ENCODE results near the gene PAX3.

PAX3 gene

GRCh38 chr2:222208010-222208690 lies 90.6 kb downstream of the PAX3 start:
- Mint-ChIP-seq H3K4me3 (no peak overlapping the region), H3K4me1 (ENCODE audit: low read depth) (no peaks in the 10 kb centered on the region), H3K36me3 (ENCODE audit: low read depth) (no peaks in the 10 kb centered on the region), H3K27me3 (ENCODE audit: low read depth) (no peaks in the 10 kb centered on the region), H3K9me3 (no peaks in the 10 kb centered on the region), H3K27ac (no peak overlapping the region)

- H3K27me3 Mint-ChIP-seq (ENCODE audit: low read depth), result no peaks in the 10 kb centered on the region
Observed at GRCh38 chr2:222205136-222205535, 93.7 kb downstream of the PAX3 start.

GRCh38 chr2:222203041-222203440 lies 95.8 kb downstream of the PAX3 start:
- Mint-ChIP-seq H3K4me1 (ENCODE audit: low read depth) (no peaks in the 10 kb centered on the region), H3K27me3 (ENCODE audit: low read depth) (no peaks in the 10 kb centered on the region), H3K9me3 (no peaks in the 10 kb centered on the region), H3K4me3 (no peak overlapping the region), H3K36me3 (ENCODE audit: low read depth) (no peaks in the 10 kb centered on the region), H3K27ac (no peak overlapping the region)

More at GRCh38 chr2:222205136-222205535, 93.7 kb downstream of the PAX3 start:
- no peaks in the 10 kb centered on the region for H3K9me3 Mint-ChIP-seq
- no peaks in the 10 kb centered on the region for H3K4me1 Mint-ChIP-seq (ENCODE audit: low read depth)
- H3K36me3 Mint-ChIP-seq (ENCODE audit: low read depth), result no peaks in the 10 kb centered on the region
- H3K27ac Mint-ChIP-seq, result no peak overlapping the region
- H3K4me3 Mint-ChIP-seq, result no peak overlapping the region

DNA sequence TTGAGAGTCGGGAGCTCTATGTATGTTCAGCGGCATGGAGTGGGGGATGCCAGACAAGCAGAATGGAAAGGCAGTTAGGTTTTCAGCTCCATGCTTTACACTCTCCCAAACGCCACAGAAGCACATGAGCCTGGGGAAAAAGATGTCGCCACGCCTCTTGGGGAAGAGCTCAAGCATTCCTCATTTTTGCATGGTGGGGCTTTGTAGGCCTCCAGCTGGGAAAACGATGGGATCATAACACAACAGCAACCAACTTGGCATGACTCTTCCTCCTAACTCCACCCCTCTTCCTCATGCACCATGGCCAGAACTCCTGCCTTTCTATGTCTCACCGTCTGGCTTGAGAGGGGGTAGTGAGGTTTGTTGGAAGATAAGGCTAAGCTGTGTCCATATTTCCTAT lies 102.6 kb downstream of the PAX3 start:
- Mint-ChIP-seq H3K27ac (no peak overlapping the region), H3K36me3 (ENCODE audit: low read depth) (no peaks in the 10 kb centered on the region), H3K27me3 (ENCODE audit: low read depth) (no peaks in the 10 kb centered on the region), H3K4me3 (no peak overlapping the region), H3K4me1 (ENCODE audit: low read depth) (no peaks in the 10 kb centered on the region), H3K9me3 (no peaks in the 10 kb centered on the region)

- Mint-ChIP-seq H3K4me1 (ENCODE audit: low read depth) (no peaks in the 10 kb centered on the region), H3K4me3 (no peak overlapping the region), H3K9me3 (no peaks in the 10 kb centered on the region), H3K36me3 (ENCODE audit: low read depth) (no peaks in the 10 kb centered on the region), H3K27ac (no peak overlapping the region), H3K27me3 (ENCODE audit: low read depth) (no peaks in the 10 kb centered on the region)
Observed at GRCh38 chr2:222194669-222195068, 104.1 kb downstream of the PAX3 start.

- no peaks in the 10 kb centered on the region for H3K27me3 Mint-ChIP-seq (ENCODE audit: low read depth)
- H3K36me3 Mint-ChIP-seq (ENCODE audit: low read depth), result no peaks in the 10 kb centered on the region
Observed at GRCh38 chr2:222193328-222193983, 105.3 kb downstream of the PAX3 start.

DNA sequence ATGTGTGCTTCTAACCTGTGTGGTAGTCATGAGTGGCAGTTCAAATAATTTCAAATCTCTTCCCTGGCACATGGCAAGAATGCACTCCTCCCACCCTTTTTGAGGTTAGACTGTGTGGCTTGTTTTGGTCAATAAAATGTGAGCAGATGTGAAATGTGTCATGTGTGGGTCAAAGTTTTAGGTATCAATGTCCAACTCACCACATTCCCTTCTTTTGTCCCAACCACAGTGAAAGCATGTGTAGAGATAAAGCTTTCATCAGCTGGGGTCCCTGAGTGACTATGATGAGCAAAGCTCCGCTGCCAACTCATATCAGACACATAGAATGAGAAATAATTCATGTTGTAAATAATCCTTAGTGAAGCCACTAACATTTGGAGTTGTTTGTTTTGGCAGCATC lies 118.2 kb downstream of the PAX3 start:
- H3K4me1 Mint-ChIP-seq (ENCODE audit: low read depth), result no peaks in the 10 kb centered on the region
- no peak overlapping the region for H3K4me3 Mint-ChIP-seq
- no peaks in the 10 kb centered on the region for H3K27me3 Mint-ChIP-seq (ENCODE audit: low read depth)
- no peak overlapping the region for H3K27ac Mint-ChIP-seq
- no peaks in the 10 kb centered on the region for H3K36me3 Mint-ChIP-seq (ENCODE audit: low read depth)
- no peaks in the 10 kb centered on the region for H3K9me3 Mint-ChIP-seq

More at GRCh38 chr2:222193328-222193983, 105.3 kb downstream of the PAX3 start:
- no peaks in the 10 kb centered on the region for H3K9me3 Mint-ChIP-seq
- no peaks in the 10 kb centered on the region for H3K4me1 Mint-ChIP-seq (ENCODE audit: low read depth)
- H3K27ac Mint-ChIP-seq, result no peak overlapping the region
- H3K4me3 Mint-ChIP-seq, result no peak overlapping the region

DNA sequence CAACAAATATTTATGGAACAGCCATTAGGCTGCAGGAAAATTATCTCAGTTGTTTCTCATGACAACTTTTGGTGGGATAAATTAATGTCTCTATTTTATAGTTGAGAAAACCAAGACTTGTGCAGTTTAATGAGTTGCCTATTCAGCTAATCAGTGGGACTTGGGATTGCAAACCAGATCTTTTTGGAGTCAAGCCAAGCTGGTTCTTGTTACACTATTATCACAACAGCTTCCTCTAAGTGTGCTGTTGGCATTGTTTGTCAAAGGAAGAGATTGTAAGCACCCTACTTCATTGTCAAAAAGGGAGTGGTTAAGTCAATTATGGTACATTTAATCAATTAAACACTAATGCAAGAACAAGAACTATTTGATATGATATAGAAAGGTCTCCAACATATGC lies 119.2 kb downstream of the PAX3 start:
- Mint-ChIP-seq H3K27ac (no peak overlapping the region), H3K9me3 (no peaks in the 10 kb centered on the region), H3K4me3 (no peak overlapping the region), H3K36me3 (ENCODE audit: low read depth) (no peaks in the 10 kb centered on the region), H3K27me3 (ENCODE audit: low read depth) (no peaks in the 10 kb centered on the region), H3K4me1 (ENCODE audit: low read depth) (no peaks in the 10 kb centered on the region)

DNA sequence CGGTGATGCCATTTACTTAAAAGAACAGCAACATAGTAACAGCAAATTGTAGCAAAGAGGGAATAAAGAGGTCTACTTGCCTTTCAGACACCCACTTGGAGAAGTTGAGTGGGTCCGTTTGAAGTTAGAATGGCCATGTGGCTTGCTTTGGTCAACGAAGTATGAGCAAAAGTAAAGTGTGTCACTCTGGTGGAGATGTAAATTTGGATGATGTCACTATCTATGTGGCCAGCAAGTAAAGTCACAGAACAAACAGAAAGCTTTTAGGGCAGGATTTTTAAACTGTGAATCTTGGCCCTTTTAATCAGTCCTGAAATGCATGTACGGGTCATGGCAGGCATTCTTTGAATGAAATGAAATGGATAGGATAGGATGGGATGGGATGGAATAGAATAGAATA lies 120.3 kb downstream of the PAX3 start:
- no peaks in the 10 kb centered on the region for H3K4me1 Mint-ChIP-seq (ENCODE audit: low read depth)
- H3K4me3 Mint-ChIP-seq, result no peak overlapping the region
- H3K36me3 Mint-ChIP-seq (ENCODE audit: low read depth), result no peaks in the 10 kb centered on the region
- no peaks in the 10 kb centered on the region for H3K9me3 Mint-ChIP-seq
- no peak overlapping the region for H3K27ac Mint-ChIP-seq
- no peaks in the 10 kb centered on the region for H3K27me3 Mint-ChIP-seq (ENCODE audit: low read depth)

DNA sequence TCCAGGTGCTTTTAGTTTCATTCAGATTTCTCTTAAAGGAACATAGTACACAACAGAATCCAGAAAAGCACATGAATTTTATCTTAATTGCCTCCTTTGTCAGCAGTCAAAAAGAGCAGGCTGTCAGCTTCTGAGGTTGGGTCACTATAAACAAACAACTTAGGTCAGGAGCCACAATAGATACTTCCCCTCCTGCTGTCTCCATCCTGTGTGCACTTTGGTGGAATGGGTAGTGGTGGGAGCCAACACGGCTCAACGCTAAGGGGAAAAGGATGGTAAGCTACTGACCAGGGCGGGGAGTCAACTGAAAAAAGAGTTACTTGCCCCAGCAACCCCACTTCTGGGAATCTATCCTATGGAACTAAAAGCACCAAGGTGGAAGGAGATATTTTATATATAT lies 121.9 kb downstream of the PAX3 start:
- Mint-ChIP-seq H3K4me3 (no peak overlapping the region), H3K4me1 (ENCODE audit: low read depth) (no peaks in the 10 kb centered on the region), H3K9me3 (no peaks in the 10 kb centered on the region), H3K36me3 (ENCODE audit: low read depth) (no peaks in the 10 kb centered on the region), H3K27me3 (ENCODE audit: low read depth) (no peaks in the 10 kb centered on the region), H3K27ac (no peak overlapping the region)

GRCh38 chr2:222174450-222174849 lies 124.3 kb downstream of the PAX3 start:
- Mint-ChIP-seq H3K27me3 (ENCODE audit: low read depth) (no peaks in the 10 kb centered on the region), H3K36me3 (ENCODE audit: low read depth) (no peaks in the 10 kb centered on the region), H3K4me3 (no peak overlapping the region), H3K4me1 (ENCODE audit: low read depth) (no peaks in the 10 kb centered on the region), H3K9me3 (no peaks in the 10 kb centered on the region), H3K27ac (no peak overlapping the region)

GRCh38 chr2:222169346-222169745 lies 129.5 kb downstream of the PAX3 start:
- no peaks in the 10 kb centered on the region for H3K27me3 Mint-ChIP-seq (ENCODE audit: low read depth)
- H3K9me3 Mint-ChIP-seq, result no peaks in the 10 kb centered on the region
- no peaks in the 10 kb centered on the region for H3K36me3 Mint-ChIP-seq (ENCODE audit: low read depth)
- no peaks in the 10 kb centered on the region for H3K4me1 Mint-ChIP-seq (ENCODE audit: low read depth)
- no peak overlapping the region for H3K27ac Mint-ChIP-seq
- H3K4me3 Mint-ChIP-seq, result no peak overlapping the region

DNA sequence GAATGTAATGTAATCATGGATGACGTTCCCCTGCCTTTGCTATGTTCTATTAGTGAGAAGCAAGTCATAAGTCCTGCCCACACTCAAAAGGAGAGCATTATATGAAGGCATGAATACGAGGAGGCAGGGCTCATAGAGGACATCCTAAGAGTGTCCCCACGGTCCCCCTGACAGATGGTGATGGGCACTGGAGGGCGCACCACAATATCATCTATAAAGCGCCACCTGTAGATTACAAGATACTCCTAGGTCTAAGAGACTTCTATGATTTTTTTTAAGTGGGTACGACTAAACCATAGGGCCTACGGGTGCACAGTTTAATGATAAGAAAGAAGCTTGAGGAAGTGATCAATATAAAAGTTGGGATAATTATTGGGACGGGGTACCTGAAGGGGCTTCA lies 131.0 kb downstream of the PAX3 start:
- Mint-ChIP-seq H3K27me3 (ENCODE audit: low read depth) (no peaks in the 10 kb centered on the region), H3K27ac (no peak overlapping the region), H3K4me1 (ENCODE audit: low read depth) (no peaks in the 10 kb centered on the region), H3K4me3 (no peak overlapping the region), H3K36me3 (ENCODE audit: low read depth) (no peaks in the 10 kb centered on the region), H3K9me3 (no peaks in the 10 kb centered on the region)

GRCh38 chr2:222160944-222161343 lies 137.9 kb downstream of the PAX3 start:
- Mint-ChIP-seq H3K27me3 (ENCODE audit: low read depth) (no peaks in the 10 kb centered on the region), H3K9me3 (peaks cover 4% of the 10 kb centered on the region), H3K27ac (no peak overlapping the region), H3K4me3 (no peak overlapping the region), H3K4me1 (ENCODE audit: low read depth) (no peaks in the 10 kb centered on the region), H3K36me3 (ENCODE audit: low read depth) (no peaks in the 10 kb centered on the region)

GRCh38 chr2:222160125-222160524 lies 138.7 kb downstream of the PAX3 start:
- no peak overlapping the region for H3K4me3 Mint-ChIP-seq
- H3K27ac Mint-ChIP-seq, result no peak overlapping the region
- H3K27me3 Mint-ChIP-seq (ENCODE audit: low read depth), result no peaks in the 10 kb centered on the region
- H3K4me1 Mint-ChIP-seq (ENCODE audit: low read depth), result no peaks in the 10 kb centered on the region
- H3K36me3 Mint-ChIP-seq (ENCODE audit: low read depth), result no peaks in the 10 kb centered on the region
- H3K9me3 Mint-ChIP-seq, result peaks cover 4% of the 10 kb centered on the region

All from T-helper 1 cell treated with Interleukin-12 subunit alpha and Interleukin-12 subunit beta and Interleukin-4 antibody, amounts not matched to agents 30 μg/mL and 1 μg/mL, for 36 hours (primary cell).